ENCODE results near the gene NHLRC2. TPM values are rescaled to one million over a fixed set of nuclear protein-coding genes. Genes with fewer than 3 reads are reported as not detected.
A peak's percentile ranks its signal among the peaks of the same experiment; 100 is the strongest.

The NHLRC2 gene
- total RNA-seq, 3 donors from 2014 or later = 19.9 to 23.5 (median 20.8) TPM

- no peaks in the 10 kb centered on the region for H3K9me3 Mint-ChIP-seq
- H3K27me3 Mint-ChIP-seq (ENCODE audit: low read depth) = peaks cover 2% of the 10 kb centered on the region
- H3K36me3 Mint-ChIP-seq (ENCODE audit: insufficient read depth) = no peaks in the 10 kb centered on the region
- DNase-seq (no peak), ATAC-seq (no peak)
- no peak overlapping the region for H3K4me3 Mint-ChIP-seq
- H3K4me1 Mint-ChIP-seq (ENCODE audit: low read depth) = no peaks in the 10 kb centered on the region
Measured at GRCh38 chr10:113950268-113950667, 95.8 kb downstream of the NHLRC2 start.

DNA sequence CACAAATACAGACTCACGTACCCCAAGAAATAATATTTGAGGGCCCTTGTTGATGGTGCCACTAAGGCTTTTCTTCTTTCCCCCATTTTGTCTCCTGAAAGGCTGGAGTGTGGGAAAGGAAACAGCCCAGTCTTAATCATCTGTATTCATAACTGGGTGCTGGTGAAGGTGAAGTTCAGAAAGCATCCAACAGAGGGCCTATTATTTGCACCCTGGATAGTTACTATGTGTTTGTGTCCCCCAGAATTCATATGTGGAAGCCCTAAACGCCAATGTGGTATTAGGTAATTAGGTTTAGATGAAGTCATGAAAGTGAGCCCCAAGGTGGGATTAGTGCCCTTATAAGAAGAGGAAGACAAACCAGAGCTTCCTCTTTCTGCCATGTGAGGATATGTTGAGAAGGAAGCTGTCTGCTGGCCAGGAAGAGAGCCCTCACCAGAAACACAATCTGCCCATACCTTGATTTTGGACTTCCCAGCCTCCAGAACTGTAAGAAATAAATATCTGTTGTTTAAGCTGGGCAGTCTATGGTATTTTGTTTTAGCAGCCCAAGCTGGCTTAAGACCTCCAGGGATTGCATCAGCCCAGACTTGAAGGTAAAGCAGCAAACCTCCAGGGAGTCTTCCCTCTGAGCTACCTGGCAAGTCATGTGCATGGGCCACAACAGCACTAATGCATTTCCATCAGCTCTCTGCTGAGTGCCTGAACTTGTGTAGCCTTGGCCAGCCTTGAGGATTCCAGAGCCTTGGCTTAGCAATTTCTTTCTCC lies 99.2 kb downstream of the NHLRC2 start:
- Mint-ChIP-seq H3K36me3 (ENCODE audit: insufficient read depth) (no peaks in the 10 kb centered on the region), H3K4me3 (no peak overlapping the region), H3K9me3 (no peaks in the 10 kb centered on the region), H3K27me3 (ENCODE audit: low read depth) (peaks cover 4% of the 10 kb centered on the region), H3K4me1 (ENCODE audit: low read depth) (peaks cover 4% of the 10 kb centered on the region)
- ATAC-seq (no peak), DNase-seq (no peak)

DNA sequence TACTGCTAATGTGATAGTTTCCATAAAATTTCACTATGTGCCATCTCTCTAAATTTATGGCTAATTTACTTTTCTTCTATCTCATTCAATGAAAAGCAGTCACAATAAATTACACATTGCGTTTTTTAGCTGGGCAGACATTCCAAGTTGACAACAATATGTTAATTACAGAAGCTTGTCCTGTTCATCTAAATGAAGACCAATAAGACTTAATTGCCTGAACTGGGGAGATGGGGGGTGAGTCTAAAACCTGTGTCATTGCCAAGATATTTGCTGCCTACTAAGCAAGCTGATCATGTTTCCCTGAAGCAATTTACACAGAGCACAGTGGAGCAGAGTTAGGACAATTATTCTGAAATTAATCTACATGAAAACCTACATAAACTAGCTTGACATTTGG lies 99.9 kb downstream of the NHLRC2 start:
- DNase-seq = no peak
- H3K9me3 Mint-ChIP-seq = no peaks in the 10 kb centered on the region
- no peak overlapping the region for H3K4me3 Mint-ChIP-seq
- no peak for ATAC-seq
- H3K27me3 Mint-ChIP-seq (ENCODE audit: low read depth) = peaks cover 6% of the 10 kb centered on the region
- H3K4me1 Mint-ChIP-seq (ENCODE audit: low read depth) = peaks cover 11% of the 10 kb centered on the region
- no peaks in the 10 kb centered on the region for H3K36me3 Mint-ChIP-seq (ENCODE audit: insufficient read depth)

GRCh38 chr10:113957013-113957412 lies 102.6 kb downstream of the NHLRC2 start:
- no peaks in the 10 kb centered on the region for H3K9me3 Mint-ChIP-seq
- H3K4me3 Mint-ChIP-seq = no peak overlapping the region
- H3K4me1 Mint-ChIP-seq (ENCODE audit: low read depth) = peaks cover 37% of the 10 kb centered on the region
- DNase-seq (no peak), ATAC-seq (no peak)
- H3K36me3 Mint-ChIP-seq (ENCODE audit: insufficient read depth) = no peaks in the 10 kb centered on the region
- H3K27me3 Mint-ChIP-seq (ENCODE audit: low read depth) = peaks cover 4% of the 10 kb centered on the region

DNA sequence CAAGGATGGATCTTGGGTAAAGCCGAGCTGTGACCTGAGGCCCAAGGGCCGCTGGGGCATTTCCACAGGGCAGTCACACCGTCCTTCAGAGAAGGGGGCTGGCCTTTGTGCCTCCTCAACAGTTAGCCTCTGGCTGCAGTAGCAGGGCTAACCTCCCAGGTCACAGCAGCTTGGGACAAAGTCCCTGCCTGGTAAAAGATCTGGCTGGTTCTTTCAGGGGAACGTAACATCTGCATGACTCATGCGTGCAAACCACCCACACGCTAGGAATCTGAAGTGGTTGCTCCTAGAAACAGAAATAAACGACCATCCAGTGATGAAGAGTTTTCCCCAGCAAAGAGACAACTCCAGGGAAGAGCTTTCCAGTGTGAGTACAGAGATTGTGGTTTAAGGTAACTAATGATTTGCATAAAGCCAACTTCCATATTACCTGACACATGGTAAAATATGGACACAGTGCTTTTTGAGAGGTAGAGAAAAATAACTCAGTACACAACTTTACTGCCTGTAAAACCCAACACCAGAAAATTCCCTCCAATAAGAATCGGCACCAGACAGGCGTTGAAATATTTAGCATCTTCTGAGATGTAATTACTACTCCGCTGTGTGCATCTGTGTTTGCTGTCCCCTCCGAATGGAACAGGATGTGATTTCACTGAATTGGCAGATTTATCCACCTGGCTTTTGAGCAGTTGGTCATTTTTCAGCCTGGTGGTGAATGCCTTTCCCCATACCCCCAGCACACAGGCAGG lies 104.3 kb downstream of the NHLRC2 start:
- peaks cover 4% of the 10 kb centered on the region for H3K27me3 Mint-ChIP-seq (ENCODE audit: low read depth)
- ATAC-seq (peak; percentile 27 to 29), DNase-seq (no peak)
- peaks cover 3% of the 10 kb centered on the region for H3K9me3 Mint-ChIP-seq
- peaks cover 43% of the 10 kb centered on the region for H3K4me1 Mint-ChIP-seq (ENCODE audit: low read depth)
- no peaks in the 10 kb centered on the region for H3K36me3 Mint-ChIP-seq (ENCODE audit: insufficient read depth)
- H3K4me3 Mint-ChIP-seq = no peak overlapping the region

DNA sequence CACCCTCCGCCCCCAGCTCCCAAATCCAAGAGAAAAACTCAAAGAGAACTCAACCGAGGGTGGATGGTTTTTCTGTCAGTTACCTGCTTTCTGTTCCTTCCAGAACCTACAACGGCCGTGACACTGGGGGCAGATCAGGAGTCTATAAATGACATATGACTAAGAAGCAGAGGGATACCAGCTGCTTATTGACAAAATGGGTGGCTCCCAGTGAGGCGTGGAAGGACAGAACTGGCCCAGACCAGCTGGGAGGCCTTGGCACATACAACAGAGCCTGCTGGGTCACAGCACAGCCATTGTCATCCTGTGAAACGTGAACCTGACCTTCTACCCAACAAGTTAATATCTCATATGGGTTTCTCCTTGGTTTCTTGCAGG lies 104.9 kb downstream of the NHLRC2 start:
- Mint-ChIP-seq H3K27me3 (ENCODE audit: low read depth) (peaks cover 4% of the 10 kb centered on the region), H3K4me3 (no peak overlapping the region), H3K9me3 (peaks cover 3% of the 10 kb centered on the region), H3K4me1 (ENCODE audit: low read depth) (peaks cover 43% of the 10 kb centered on the region), H3K36me3 (ENCODE audit: insufficient read depth) (no peaks in the 10 kb centered on the region)
- DNase-seq = no peak
- ATAC-seq = no peak

- Mint-ChIP-seq H3K36me3 (ENCODE audit: insufficient read depth) (no peaks in the 10 kb centered on the region), H3K9me3 (peaks cover 3% of the 10 kb centered on the region), H3K27me3 (ENCODE audit: low read depth) (peaks cover 4% of the 10 kb centered on the region), H3K4me1 (ENCODE audit: low read depth) (peaks cover 43% of the 10 kb centered on the region), H3K4me3 (peak overlapping the region; percentile 40)
- DNase-seq (no peak), ATAC-seq (peak in 1 of 2 donors; percentile 12)
Measured at GRCh38 chr10:113960617-113961181, 106.2 kb downstream of the NHLRC2 start.

GRCh38 chr10:113961182-113962031 lies 106.9 kb downstream of the NHLRC2 start:
- peak overlapping the region; percentile 40 for H3K4me3 Mint-ChIP-seq
- peaks cover 4% of the 10 kb centered on the region for H3K27me3 Mint-ChIP-seq (ENCODE audit: low read depth)
- ATAC-seq (peak; percentile 88 to 91), DNase-seq (peak; percentile 50)
- peaks cover 43% of the 10 kb centered on the region for H3K4me1 Mint-ChIP-seq (ENCODE audit: low read depth)
- H3K9me3 Mint-ChIP-seq = peaks cover 3% of the 10 kb centered on the region
- H3K36me3 Mint-ChIP-seq (ENCODE audit: insufficient read depth) = no peaks in the 10 kb centered on the region

- DNase-seq (no peak), ATAC-seq (no peak)
- Mint-ChIP-seq H3K4me3 (no peak overlapping the region), H3K9me3 (peaks cover 11% of the 10 kb centered on the region), H3K36me3 (ENCODE audit: insufficient read depth) (peaks cover 2% of the 10 kb centered on the region), H3K27me3 (ENCODE audit: low read depth) (no peaks in the 10 kb centered on the region), H3K4me1 (ENCODE audit: low read depth) (peaks cover 25% of the 10 kb centered on the region)
Measured at GRCh38 chr10:113965077-113965476, 110.6 kb downstream of the NHLRC2 start.

- Mint-ChIP-seq H3K4me1 (ENCODE audit: low read depth) (peaks cover 19% of the 10 kb centered on the region), H3K9me3 (peaks cover 11% of the 10 kb centered on the region), H3K27me3 (ENCODE audit: low read depth) (no peaks in the 10 kb centered on the region), H3K4me3 (no peak overlapping the region), H3K36me3 (ENCODE audit: insufficient read depth) (peaks cover 2% of the 10 kb centered on the region)
- ATAC-seq (no peak), DNase-seq (no peak)
Measured at GRCh38 chr10:113965683-113966082, 111.2 kb downstream of the NHLRC2 start.

Other genes starting within 250 kb of the NHLRC2 start
- gene NRAP, start 190.6 kb upstream of the NHLRC2 start, total RNA-seq = not detected
- 10 to 100 TPM in 1 of 3 donors, 1 to 10 TPM in 2; 7.7 to 12.1 (median 9.8) TPM for gene CASP7, start 174.7 kb upstream of the NHLRC2 start, total RNA-seq
- not detected for gene PLEKHS1, start 103.0 kb upstream of the NHLRC2 start, total RNA-seq
- gene DCLRE1A, start 579 bp upstream of the NHLRC2 start, total RNA-seq = 10 to 100 TPM; 10.8 to 11.9 (median 11.7) TPM
- gene ADRB1, start 189.2 kb downstream of the NHLRC2 start, total RNA-seq = under 1 TPM in 2 of 3 donors, not detected in 1; 0.05 to 0.20 TPM